HG02885 (cell line): ENCODE data around the gene ZNF587B.
A peak's percentile ranks its signal among the peaks of the same experiment; 100 is the strongest.
"Not testable (repeated sequence)": the region's sequence is repeated elsewhere in the genome, so short reads cannot be mapped to it uniquely, and the experiment has no call there.

ENCODE experiments used
- ATAC-seq: cut with Tn5 transposase; IDR thresholded peaks from one replicate; pipeline ENCODE4 v1.9.1; 2021; ENCODE audit warnings: mild to moderate bottlenecking; ENCODE audit not compliant: unreplicated experiment, poor library complexity

The ZNF587B gene

DNA sequence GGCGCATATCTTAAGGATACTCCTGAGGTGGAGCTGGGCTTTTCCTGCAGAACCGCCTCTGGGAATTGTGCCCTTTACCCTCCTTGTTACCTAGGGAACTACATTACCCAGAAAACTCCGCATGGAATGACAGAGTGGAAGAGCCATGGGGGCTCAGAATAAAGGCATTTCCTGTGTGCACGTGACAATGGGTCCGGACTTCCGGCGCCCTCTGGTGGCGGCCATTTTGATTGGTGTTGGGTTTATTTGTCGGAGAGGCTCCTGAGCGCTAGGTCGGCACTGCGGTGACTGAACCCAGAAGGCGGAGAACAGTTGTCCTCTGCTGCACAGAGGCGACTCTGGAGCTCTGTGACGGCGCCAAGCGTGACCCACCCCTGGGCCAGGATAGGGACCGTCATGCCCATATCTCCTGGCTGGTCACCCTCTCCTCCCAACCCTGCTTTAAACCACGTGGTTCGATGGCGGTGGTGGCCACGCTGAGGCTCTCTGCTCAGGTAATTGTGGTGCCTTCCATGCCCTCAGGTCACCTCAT lies at the start of gene ZNF587B:
Gene ZNF587B, plus strand, starts transcription at position 229 of the 532 bp plus-strand sequence. Its CDS starts 230 bp downstream, at position 459.
- ATAC-seq = no peak

DNA sequence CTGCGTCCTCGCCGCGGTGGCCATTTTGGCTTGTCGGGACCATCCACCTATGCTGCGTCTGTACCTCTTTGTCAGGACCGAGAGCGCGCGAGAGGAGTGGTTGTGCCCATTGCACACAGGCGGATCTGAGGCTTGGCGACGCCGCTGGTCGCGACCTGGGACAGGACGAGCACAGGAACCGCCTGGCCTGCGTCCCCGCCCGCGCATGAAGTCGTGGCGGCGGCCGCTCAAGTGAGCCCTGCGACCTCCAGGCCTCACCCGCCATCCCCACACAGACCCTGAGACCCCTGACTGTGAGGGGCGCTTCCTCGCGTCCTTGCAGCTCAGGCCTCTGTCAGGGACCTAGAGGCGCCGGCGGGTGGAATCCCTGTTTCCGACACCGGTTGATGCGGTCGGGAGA lies 43.8 kb upstream of the ZNF587B start:
- ATAC-seq = no peak

DNA sequence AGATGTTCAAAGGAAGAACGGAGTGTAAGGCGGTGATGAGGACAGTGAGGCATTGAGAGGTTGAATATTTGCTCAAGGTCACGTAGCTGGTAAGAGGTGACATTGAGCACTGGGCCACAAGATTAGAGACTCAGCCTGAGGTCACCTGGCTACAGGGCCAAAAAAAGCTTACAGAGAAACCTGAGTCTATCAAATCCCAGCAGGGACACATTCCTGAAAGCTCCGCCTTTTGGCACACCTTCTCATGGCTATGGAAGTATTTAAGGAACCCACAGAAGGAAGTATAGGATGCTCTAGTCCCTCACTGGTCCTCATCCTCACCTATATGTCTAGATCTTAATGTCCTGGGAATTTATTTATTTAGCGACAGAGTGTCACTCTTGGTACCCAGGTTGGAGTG lies 43.2 kb upstream of the ZNF587B start:
- no peak for ATAC-seq

DNA sequence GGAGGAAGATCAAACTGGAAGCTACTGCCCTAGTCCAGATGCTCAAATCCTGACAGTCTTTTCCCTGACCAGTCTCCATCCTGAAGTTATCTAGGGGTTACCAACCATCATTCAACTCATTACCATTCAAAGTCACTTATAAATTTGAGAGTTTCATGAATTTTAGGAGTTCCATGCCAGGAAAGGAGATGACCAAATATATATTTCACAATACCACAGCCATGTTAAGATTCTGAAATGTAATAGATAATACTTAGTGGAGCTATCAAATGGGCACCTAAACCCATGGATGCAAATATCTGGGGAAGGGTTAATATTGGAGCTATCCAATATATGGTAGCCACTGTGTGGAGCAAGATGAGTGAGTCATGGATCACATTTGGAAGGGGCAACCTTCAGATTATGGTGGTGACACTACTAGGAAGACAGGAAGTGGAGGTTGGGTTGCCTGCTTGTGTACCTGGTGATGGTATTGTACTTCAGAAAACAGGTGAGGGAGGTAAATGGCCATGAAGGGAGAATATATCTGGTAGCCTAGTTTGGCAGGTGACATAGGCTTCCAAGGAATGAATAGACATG lies 41.9 kb upstream of the ZNF587B start:
- no peak for ATAC-seq

DNA sequence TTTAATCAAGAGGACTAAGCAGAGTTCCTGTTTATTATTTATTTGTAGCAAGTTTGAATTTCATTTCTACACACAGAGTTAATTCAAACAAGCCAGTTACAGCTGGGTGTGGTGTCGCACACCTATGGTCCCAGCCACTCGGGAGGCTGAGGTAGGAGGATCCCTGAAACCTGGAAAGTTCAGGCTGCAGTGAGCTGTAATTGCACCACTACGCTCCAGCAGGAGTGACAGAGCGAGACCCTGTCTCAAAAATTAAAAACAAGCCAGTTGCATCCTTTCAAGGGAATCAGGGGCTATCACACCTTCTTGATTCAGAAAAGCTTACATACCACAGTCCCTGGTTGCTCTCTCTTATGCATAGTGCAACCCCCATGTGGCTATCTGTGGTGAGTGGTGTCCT lies 40.8 kb upstream of the ZNF587B start:
- ATAC-seq = no peak

DNA sequence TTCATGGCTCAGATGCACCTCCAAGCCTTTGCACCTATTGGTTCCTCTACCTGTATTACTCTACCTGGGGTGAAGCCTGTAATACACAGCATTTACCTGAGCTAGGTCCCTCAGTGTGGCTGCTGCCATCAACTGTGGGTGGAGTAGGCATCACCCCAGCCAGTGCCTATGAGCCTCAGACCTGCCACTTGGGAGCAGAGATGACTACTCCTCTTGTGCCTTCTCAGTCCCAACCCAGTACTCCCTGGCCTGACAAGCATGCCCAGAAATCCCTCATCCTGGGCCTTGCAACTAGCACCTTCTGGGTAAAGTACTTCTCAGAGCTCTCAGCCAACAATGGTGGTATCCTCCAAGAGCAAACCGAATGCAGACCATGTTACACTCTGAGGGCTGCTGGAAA lies 33.5 kb upstream of the ZNF587B start:
- not testable (repeated sequence) for ATAC-seq

DNA sequence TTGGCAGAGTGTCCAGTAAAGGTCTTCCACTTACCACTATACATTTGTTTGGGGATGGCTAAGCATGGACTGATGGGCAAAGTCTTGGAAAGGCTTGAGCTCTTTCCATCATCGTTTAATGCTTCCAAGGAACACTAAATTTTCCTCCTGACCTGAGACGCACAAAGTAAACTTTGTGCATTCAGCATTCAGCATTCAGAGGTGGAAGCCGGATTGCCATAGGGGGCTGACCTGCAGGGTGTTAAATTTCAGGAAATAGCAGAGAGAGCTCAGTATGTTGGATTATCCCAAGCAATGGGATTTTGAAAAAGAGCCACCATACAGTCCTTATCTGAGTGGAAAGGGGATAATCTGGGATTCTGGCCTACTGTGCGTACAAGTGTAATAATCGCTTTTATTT lies 29.4 kb upstream of the ZNF587B start:
- no peak for ATAC-seq

DNA sequence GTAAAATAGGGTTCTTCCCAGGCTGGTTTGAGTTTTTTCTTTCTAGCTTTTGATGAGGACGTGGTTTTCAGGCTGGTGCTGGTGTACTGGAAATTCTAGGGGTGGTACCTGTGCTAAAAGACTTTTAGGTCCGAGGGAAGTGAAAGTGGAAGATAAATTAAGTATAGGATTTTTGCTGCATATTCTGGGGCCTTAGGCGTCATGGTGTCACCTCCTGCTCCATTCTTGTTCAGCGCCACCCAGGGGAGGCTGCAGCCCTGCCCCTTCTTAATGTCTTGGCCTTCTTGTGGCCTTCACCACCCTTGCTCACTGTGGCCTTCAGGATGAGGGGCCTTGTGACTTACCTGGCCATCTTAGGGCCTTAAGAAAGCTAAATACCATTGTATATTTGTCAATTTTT lies 27.8 kb upstream of the ZNF587B start:
- no peak for ATAC-seq

DNA sequence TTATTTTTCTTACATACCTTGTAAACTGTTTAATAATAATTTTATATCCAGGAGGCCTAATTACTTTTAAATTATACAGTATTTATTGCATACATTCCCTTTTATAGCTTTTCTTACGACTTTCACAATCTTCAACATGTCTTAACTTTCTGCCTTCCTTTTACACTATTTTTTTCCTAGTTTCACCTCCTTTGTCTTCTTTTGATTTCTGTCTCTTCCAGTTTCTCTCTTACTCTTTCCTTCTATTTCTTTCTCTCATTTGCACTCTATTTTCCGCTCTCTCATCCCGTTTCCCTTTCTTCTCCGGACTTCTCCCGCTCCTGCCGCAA lies 26.9 kb upstream of the ZNF587B start:
- ATAC-seq = no peak

DNA sequence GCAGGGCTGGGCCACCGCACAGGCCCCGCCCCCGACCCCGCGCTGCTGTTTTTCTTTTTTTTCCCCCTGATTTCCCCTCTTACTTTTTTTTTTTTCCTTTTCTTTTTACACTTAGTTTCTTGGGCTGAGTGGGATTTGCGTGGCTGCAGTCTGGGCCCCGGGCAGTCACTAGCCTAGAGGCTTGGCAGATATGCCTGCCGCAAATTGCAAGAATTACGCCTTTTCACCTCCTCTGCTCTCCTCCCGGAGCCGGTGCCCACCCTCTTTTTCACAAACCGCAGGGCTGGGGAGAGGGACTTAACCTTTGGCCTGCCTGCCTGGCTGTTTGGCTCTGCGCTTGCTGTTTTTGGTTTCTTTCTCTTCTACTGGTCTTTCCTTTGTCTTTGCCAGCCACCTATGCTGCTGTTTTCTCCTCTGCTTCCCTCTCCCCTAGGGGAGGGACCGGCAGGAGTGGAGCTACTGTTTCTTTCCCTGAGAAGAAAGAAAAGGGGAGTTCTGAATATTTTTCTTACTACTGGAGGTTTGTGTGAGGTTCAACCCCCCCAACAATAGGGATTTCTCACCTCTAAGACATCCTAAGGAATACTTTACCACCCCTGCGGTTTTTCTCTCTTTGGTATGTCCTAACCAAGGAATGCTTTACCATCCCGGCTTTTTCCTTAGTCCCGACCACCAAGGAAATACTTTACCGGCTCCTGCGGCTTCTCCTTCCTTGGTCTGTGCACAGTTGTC lies 26.3 kb upstream of the ZNF587B start:
- ATAC-seq = no peak

DNA sequence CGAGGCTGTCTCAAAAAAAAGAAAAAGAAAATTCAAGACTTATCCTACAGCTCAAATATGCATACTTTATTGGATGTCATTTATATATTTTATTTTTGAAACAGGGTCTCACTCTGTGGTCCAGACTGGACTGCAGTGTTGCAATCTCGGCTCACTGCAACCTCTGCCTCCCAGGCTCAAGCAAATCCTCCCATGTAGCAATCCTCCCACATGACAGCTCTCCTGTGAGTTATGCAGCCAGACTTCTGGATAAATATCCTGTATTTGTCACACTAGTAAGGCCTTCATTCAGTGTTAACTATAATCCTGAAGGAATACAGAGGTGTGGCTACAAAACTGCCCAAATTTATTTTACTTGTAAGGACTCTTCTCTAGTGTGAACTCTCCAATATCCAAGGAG lies 22.6 kb upstream of the ZNF587B start:
- ATAC-seq = no peak

DNA sequence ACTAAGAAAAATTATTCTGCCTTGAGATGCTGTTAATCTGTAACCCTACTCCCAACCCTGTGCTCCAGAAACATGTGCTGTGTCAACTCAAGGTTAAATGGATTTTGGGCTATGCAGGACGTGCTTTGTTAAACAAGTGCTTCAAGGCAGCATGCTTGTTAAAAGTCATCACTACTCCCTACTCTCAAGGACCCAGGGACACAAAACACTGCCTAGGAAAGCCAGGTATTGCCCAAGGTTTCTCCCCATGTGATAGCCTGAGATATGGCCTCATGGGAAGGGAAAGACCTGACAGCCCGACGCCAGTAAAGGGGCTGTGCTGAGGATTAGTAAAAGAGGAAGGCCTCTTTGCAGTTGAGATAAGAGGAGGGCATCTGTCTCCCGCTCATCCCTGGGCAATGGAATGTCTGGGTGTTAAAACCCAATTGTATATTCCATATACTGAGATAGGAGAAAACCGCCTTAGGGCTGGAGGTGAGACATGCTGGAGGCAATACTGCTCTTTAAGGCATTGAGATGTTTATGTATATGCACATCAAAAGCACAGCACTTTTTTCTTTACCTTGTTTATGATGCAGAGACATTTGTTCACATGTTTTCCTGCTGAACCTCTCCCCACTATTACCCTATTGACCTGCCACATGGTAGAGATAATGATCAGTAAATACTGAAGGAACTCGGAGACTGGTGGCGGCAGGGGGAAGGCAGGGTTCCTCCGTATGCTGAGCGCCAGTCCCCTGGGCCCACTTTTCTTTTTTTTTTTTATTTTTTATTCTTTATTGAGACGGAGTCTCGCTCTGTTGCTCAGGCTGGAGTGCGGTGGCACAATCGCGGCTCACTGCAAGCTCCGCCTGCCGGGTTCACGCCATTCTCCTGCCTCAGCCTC lies 19.4 kb upstream of the ZNF587B start:
- ATAC-seq = not testable (repeated sequence)

DNA sequence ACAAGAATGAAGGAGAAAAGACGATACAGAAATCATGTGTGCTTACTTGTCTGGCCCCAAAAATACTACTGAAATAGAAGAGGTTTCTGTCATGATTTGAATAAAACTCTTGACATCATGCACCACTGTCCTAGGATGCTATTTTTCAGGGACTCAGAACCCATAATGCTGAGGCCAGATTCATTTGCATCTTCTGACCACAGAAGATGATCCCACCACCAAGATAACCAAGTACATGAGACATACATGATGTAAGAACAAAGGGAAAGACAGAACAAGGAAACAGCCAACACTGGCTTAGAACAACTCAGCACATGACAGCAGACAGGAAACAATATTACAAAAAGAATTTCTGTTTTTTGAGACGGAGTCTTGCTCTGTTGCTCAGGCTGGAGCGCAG lies 17.9 kb upstream of the ZNF587B start:
- ATAC-seq = peak; percentile 50

DNA sequence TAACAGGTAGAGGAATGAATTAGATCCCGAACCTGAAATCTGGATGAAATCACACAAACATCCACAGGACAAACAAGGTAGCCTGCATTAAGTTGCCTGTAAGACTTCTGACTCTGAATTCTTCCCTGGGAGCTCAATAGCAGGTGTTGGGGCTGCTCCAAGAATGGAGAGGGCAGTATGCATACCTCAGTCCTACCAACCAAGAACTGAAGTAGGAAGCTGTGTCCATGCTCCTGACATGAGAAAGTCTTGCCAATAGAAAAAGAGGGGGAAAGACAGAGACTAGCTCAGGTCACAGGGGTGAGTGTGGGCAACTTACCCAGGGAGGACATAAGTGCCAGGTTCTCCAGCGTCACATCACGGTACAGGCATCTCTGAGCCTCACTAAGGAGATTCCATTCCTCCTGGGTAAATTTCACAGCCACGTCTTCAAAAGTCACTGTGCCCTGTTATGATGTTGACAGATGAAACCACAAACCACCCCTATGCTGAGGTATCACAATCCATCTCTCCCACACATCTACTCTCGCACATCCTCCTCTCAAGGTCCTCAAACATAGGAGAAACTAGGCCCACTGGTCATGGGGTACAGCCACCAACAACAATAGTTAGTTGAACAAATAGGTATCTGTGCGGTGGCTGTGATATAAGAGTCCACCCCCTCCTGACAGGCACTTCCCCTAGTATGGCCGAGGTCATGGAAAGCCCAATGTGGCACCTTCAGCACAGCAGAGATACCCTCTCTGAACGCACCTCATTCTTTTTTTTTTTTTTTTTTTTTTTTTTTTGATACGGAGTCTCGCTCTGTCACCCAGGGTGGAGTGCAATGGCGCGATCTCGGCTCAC lies 16.9 kb upstream of the ZNF587B start:
- not testable (repeated sequence) for ATAC-seq

DNA sequence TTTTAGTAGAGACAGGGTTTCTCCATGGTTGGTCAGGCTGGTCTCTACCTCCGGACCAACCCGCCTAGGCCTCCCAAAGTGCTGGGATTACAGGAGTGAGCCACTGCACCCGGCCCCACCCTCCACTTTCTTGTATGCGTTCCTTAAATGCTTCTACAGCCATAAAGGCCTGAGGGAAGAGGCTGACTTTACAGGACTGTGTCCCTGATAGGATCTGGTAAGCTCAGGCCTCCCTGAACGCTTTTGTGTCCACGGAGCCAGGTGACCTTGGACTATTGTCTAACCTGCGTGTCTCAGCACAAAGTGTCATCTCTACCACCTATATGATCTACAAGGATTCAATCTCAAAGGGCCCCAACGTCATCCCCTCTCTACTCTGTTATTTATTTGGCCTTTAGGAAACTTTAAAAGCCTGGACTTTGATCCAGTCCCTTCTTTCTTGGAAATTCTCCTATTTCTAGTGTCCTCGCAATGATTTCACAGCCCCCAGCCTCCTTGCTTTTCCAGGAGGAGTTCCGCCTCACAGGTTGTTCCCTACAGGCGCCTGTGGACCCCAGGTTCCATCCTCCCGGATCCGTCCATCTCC lies 16.1 kb upstream of the ZNF587B start:
- ATAC-seq = no peak

DNA sequence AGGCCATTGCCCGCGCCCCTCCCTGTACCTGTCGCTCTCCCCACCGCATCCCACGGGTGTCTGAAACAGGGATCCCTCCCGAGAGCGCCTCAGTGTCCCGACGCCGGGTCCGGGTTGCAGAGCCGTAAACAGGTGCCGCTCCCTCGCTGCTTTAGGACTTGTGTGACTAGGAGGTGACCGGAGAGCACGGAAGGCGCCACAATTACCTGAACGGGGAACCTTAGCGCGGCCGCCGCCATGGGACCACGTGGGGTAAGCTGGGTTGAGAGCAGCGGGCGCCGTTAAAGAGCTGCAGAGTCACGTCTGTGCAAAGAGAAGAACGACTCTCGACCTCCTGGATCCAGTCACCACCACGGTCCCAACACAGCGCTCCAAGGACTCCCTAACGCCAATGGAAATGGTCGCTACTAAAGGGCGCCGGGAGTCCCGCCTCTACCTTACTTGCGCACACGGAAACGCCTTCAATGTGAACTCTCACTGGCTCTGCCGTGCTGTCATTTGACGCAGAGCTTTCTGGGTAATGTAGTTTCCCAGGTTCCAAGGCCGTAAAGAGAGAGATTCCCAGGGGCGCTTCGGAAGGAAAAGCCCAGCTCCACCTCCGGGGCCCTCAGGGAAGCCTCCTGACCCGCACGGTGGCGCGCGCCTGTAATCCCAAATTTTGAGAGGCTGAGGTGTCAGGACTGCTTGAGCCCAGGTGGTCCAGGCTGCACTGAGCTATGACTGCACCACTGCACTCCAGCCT lies 15.4 kb upstream of the ZNF587B start, which contains the start of gene ZNF552:
Gene ZNF552, minus strand, starts transcription at position 409 of the 742 bp plus-strand sequence. Its CDS starts 170 bp downstream, at position 239.
- peak; percentile 79 for ATAC-seq

DNA sequence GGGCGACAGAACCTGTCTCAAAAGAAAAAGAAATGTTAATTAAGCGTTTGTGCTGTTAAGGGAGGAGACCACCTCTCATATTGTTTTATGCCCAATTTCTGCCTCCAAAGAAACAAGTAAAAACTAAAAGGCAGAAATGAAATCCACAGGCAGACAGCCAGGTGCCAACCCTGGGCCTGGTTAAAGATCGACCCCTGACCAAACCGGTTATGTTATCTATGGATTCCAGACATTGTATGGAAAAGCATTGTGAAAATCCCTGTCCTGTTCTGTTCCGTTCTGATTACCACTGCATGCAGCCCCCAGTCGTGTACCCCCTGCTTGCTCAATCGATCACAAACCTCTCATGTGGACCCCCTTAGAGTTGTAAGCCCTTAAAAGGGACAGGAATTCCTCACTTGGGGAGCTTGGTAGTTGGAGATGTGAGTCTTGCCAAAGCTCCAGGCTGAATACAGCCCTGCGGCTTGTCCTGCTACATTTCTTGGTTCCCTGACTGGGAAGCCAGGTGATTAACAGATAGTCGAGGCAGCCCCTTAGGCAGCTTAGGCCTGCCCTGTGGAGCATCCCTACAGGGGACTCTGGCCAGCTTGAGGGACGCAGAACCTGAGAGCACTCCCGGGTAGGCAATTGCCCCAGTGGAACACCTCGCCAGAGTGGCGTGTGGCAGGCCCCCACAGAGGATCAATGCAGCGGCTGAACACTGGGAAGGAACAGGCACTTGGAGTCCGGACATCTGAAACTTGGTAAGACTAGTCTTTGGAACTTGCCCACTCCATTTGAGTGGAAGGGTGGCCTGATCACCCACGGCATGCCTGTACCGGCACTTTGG lies 14.6 kb upstream of the ZNF587B start:
- ATAC-seq = no peak

DNA sequence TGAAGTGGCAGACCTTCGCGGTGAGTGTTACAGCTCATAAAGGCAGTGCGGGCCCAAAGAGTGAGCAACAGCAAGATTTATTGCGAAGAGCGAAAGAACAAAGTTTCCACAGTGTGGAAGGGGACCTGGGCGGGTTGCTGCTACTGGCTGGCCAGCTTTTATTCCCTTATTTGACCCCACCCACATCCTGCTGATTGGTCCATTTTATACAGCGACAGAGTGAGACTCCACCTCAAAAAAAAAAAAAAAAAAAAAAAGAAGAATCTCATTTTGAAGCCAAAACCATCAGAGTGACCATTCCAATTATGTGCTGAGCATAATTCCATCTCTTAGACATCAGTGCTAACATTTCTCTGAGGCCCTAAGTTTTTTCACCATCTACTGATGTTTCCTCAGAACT lies 13.4 kb upstream of the ZNF587B start:
- ATAC-seq = no peak
